ENCODE data around the gene TXNDC17. TPM values are rescaled to one million over a fixed set of nuclear protein-coding genes. Genes with fewer than 3 reads are reported as not detected.

The TXNDC17 gene
- total and polyA plus RNA-seq, 7 donors: 37.3 to 703 (median 152) TPM

DNA sequence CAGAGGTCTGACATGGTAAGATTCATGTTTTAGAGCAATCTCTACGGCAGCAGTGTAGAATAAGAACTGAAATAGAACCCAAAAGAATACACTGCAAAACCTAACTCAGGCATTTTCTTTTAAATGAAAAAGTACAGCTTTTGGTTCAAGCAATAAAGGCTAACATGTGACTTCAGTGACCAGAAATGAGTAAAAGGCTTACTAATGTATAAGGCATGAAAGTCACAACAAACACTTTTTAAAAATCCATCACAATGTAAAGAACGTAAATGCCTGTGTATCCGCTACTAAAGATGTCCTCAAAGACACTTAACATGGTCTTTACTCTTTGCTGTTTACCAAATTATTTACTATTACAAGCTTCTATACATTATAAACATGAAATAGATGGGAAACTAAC lies 16.9 kb upstream of the TXNDC17 start:
- H3K27me3 ChIP-seq: no peaks in the 10 kb centered on the region
- TF ChIP-seq EP300 (IDR thresholded peaks at IDR 0.05): no peak
- TF ChIP-seq CTCF (IDR thresholded peaks at IDR 0.05): no peak
- H3K9me3 ChIP-seq: no peaks in the 10 kb centered on the region
- no peak overlapping the region for H3K27ac ChIP-seq
- intact Hi-C loops (cut with DNase I): no loop called here
- peaks cover 0 to 75% (median 12%) of the 10 kb centered on the region in 4 donors for H3K36me3 ChIP-seq
- no peaks in the 10 kb centered on the region for H3K4me1 ChIP-seq
- 96% methylated on average over 3 of the region's 3 CpGs for WGBS, 2 donors
- H3K4me3 ChIP-seq: no peak overlapping the region
- DNase-seq: no peak

- no peak for TF ChIP-seq POLR2AphosphoS5 (IDR thresholded peaks at IDR 0.05)
- TF ChIP-seq POLR2A (IDR thresholded peaks at IDR 0.05): no peak
- TF ChIP-seq EP300 (IDR thresholded peaks at IDR 0.05): no peak
- TF ChIP-seq CTCF (IDR thresholded peaks at IDR 0.05): no peak
- DNase-seq: no peak
- Histone ChIP-seq H3K4me1 (no peaks in the 10 kb centered on the region), H3K9me3 (no peaks in the 10 kb centered on the region), H3K36me3 (peaks cover 0 to 66% (median 11%) of the 10 kb centered on the region in 4 donors), H3K27ac (no peak overlapping the region), H3K4me3 (no peak overlapping the region), H3K27me3 (no peaks in the 10 kb centered on the region)
- 80 to 82% methylated on average over 6 of the region's 6 CpGs for WGBS, 2 donors
- intact Hi-C loops (cut with DNase I): no loop called here
These were observed 14.2 kb upstream of the TXNDC17 start for GRCh38 chr17:6626616-6627015.

- H3K4me1 ChIP-seq: no peaks in the 10 kb centered on the region
- H3K27ac ChIP-seq: no peak overlapping the region
- TF ChIP-seq POLR2AphosphoS5 (IDR thresholded peaks at IDR 0.05) (no peak), CTCF (IDR thresholded peaks at IDR 0.05) (no peak), EP300 (IDR thresholded peaks at IDR 0.05) (no peak), POLR2A (IDR thresholded peaks at IDR 0.05) (no peak)
- H3K4me3 ChIP-seq: no peak overlapping the region
- no peaks in the 10 kb centered on the region for H3K27me3 ChIP-seq
- H3K9me3 ChIP-seq: no peaks in the 10 kb centered on the region
- DNase-seq: no peak
- intact Hi-C loops (cut with DNase I): no loop called here
- H3K36me3 ChIP-seq: peaks cover 0 to 66% (median 13%) of the 10 kb centered on the region in 4 donors
- 33 to 63% methylated on average over 1 of the region's 1 CpG for WGBS, 2 donors
These were observed 13.8 kb upstream of the TXNDC17 start for GRCh38 chr17:6627019-6627418.

DNA sequence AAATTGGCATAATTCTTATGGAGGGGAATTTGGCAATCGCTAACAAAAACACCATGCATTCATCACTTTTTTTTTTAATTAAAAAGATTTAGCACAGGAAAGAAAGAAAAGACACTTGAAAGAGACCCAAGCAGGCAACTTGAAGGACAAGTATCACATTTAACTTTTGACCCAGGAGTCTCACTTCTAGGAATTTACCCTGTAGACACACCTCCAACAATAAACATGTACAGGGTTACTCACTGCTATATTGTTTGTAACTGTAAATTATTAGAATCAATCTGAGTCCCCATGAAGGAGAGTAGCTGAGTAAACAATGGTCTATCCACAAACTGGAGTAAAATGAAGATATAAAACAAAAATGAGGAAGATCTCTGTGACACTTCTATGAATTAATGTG lies 10.5 kb upstream of the TXNDC17 start:
- intact Hi-C loops (cut with DNase I): no loop called here

DNA sequence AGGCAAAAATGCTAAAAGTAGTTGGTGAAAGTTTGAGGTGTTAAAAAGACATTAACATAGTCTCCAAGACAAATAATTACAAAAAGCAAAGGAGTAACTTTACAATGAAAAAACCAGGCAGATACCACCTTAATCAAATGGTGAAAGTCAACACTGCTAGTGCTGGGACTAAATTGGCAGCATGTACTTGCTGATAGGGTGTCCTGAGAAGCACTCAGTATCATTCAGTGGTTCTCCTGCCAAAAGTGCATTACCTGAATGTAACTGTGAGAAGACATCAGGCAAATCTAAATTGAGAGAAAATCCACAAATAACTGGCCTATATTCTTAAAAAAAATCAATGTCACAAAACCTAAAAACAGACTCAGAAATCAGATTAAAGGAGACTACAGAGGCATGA lies 8.3 kb upstream of the TXNDC17 start:
- no peaks in the 10 kb centered on the region for H3K27me3 ChIP-seq
- H3K4me1 ChIP-seq: peaks cover 0 to 9% (median 3%) of the 10 kb centered on the region in 4 donors
- H3K36me3 ChIP-seq: peaks cover 0 to 58% (median 23%) of the 10 kb centered on the region in 4 donors
- TF ChIP-seq POLR2AphosphoS5 (IDR thresholded peaks at IDR 0.05): no peak
- no peak for TF ChIP-seq POLR2A (IDR thresholded peaks at IDR 0.05)
- no peak for TF ChIP-seq EP300 (IDR thresholded peaks at IDR 0.05)
- TF ChIP-seq CTCF (IDR thresholded peaks at IDR 0.05): no peak
- H3K9me3 ChIP-seq: no peaks in the 10 kb centered on the region
- H3K4me3 ChIP-seq: no peak overlapping the region
- DNase-seq: no peak
- no peak overlapping the region for H3K27ac ChIP-seq
- intact Hi-C loops (cut with DNase I): no loop called here

More for the DNA sequence above, 10.5 kb upstream of the TXNDC17 start:
- Histone ChIP-seq H3K4me3 (no peak overlapping the region), H3K9me3 (no peaks in the 10 kb centered on the region), H3K4me1 (no peaks in the 10 kb centered on the region), H3K27me3 (no peaks in the 10 kb centered on the region), H3K36me3 (peaks cover 0 to 72% (median 23%) of the 10 kb centered on the region in 4 donors), H3K27ac (no peak overlapping the region)
- no peak for TF ChIP-seq EP300 (IDR thresholded peaks at IDR 0.05)
- no peak for TF ChIP-seq POLR2AphosphoS5 (IDR thresholded peaks at IDR 0.05)
- DNase-seq: no peak
- WGBS, 2 donors: 96 to 98% methylated on average over 1 of the region's 1 CpG

Data from sigmoid colon (tissue), 7 donors.